C4-2B (cell line): ENCODE results near the gene TET1.
"Not testable (repeated sequence)": the region's sequence is repeated elsewhere in the genome, so short reads cannot be mapped to it uniquely, and the experiment has no call there.

Source experiments
- H3K27ac ChIP-seq: fragments of 450-650 bp; 2 replicates; pipeline ENCODE4 v1.5.1; 2017
- CTCF ChIP-seq: fragments of 450-650 bp; conservative IDR thresholded peaks from 2 replicates; pipeline ENCODE4 v1.5.1; 2017; ENCODE audit warnings: mild to moderate bottlenecking
- ZFX ChIP-seq: fragments of 450-650 bp; IDR thresholded peaks from 2 replicates; pipeline ENCODE4 v1.6.1; 2017

TET1 gene

GRCh38 chr10:68602434-68602833 is 42.3 kb downstream of the TET1 start:
- no peak for TF ChIP-seq ZFX
- no peak for TF ChIP-seq CTCF
- H3K27ac ChIP-seq = no peak overlapping the region

GRCh38 chr10:68603766-68604165 is 43.6 kb downstream of the TET1 start:
- no peak overlapping the region for H3K27ac ChIP-seq
- TF ChIP-seq ZFX (no peak), CTCF (no peak)

- TF ChIP-seq CTCF = no peak
- H3K27ac ChIP-seq = no peak overlapping the region
These were observed 44.3 kb downstream of the TET1 start for GRCh38 chr10:68604441-68604840.

- H3K27ac ChIP-seq = no peak overlapping the region
- TF ChIP-seq CTCF (no peak), ZFX (no peak)
These were observed 46.8 kb downstream of the TET1 start for GRCh38 chr10:68606918-68607317.

- H3K27ac ChIP-seq = not testable (repeated sequence)
These were observed 49.9 kb downstream of the TET1 start for GRCh38 chr10:68610023-68610422.

GRCh38 chr10:68611227-68611626 is 51.1 kb downstream of the TET1 start:
- TF ChIP-seq ZFX (no peak), CTCF (no peak)
- no peak overlapping the region for H3K27ac ChIP-seq

- not testable (repeated sequence) for H3K27ac ChIP-seq
These were observed 53.8 kb downstream of the TET1 start for GRCh38 chr10:68613974-68614373.

- not testable (repeated sequence) for H3K27ac ChIP-seq
These were observed 57.6 kb downstream of the TET1 start for GRCh38 chr10:68617691-68618090.

- no peak overlapping the region for H3K27ac ChIP-seq
- TF ChIP-seq CTCF = no peak
- TF ChIP-seq ZFX = no peak
These were observed 58.1 kb downstream of the TET1 start for GRCh38 chr10:68618234-68618633.
